Dermis blood vessel endothelial cell (primary cell): Measurements from ENCODE around the gene SRPRB. TPM values are rescaled to one million over a fixed set of nuclear protein-coding genes. Genes with fewer than 3 reads are reported as not detected.

ENCODE experiments used
- DNase-seq: peaks from one replicate; pipeline ENCODE4 v3.0.0; 2010
- total RNA-seq: library from RNA; depleted of rRNA; stranded (reverse); fragments of >200 nt; gene quantifications from 2 replicates; pipeline ENCODE4 v1.2.3, GENCODE V29; 2014

The SRPRB gene
- total RNA-seq, 1 donor from 2014 or later = 76.6 TPM

DNA sequence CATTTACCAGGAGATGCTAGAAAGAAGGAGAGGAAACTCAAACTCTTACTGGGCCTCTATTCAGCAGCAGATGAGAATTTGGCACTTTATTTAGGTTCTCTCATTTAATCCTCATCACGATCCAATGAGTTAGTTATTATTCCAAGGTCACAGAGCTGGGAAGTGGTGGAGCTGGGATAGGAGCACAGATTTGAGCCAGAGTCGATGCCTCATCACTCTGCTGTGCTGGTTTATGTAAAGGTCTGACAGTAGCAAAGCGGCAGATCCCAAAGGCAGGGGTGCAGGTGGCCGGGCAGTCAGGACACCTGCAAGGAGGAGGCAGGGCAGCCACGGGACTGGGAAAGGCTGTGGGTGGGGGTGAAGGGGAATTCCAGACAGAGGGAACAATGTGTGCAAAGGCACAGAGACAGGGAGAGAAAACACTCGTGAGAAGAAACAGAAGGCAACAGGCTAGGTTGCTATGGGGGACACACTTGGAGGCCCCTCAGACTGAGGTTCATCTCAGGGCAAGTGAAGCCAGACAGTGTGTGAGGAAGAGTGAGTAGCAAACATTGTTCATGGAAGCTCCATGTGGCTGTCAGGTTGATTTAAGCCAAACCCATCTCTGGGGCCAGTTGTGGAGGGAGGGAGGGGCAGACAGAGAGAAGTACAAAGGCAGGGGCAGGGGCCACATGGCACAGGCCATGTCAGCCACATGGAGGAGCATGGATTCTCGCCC lies 63.3 kb downstream of the SRPRB start:
- no peak for DNase-seq

DNA sequence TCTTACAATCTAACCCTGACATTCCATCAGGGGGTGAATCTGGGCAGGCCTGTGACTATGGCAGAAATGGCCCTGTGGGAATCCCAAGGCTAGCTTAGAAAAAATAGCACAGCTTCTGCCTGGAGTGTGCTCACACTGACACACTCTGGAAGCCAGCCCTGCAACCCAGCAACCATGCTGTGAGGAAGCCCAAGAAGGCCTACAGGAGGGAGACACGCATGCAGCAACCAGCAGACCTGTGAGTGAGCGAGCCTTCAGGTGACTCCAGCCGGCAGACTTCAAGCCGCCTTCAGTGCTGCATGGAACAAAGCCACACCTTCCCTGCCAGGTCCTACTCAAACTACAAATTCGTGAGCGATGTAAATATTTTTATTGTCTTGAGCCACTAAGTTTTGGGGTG lies 64.0 kb downstream of the SRPRB start:
- DNase-seq = no peak

DNA sequence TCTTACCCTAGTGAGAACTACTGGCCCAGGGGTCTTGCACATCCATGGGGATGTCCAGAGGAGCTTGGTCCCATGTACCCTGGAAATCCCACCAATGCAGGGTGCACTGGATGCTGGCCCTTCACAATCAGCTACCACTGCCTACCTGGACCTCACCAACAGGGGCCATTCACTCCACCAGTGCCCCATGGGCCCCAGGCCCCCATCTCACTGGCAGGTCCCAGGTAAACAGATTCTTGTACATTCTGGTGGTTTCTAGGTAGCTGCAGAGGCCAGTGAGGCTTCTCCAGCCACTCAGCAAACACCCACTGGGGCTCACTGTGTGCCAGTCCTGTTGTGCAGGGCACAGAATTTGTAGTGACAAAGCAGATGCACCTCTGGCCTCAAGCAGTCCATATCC lies 65.2 kb downstream of the SRPRB start:
- no peak for DNase-seq

Other genes starting within 250 kb of the SRPRB start
- 226 and 279 TPM in 2 replicates for gene CDV3, start 232.1 kb upstream of the SRPRB start, total RNA-seq
- 35.7 and 51.7 TPM in 2 replicates for gene TOPBP1, start 143.9 kb upstream of the SRPRB start, total RNA-seq
- gene TF, start 59.4 kb upstream of the SRPRB start, total RNA-seq = under 0.01 and 0.85 TPM in 2 replicates
- 1.9 TPM in 2 replicates for gene RAB6B, start 90.1 kb downstream of the SRPRB start, total RNA-seq
- gene SLCO2A1, start 224.1 kb downstream of the SRPRB start, total RNA-seq = 4.9 and 10.7 TPM in 2 replicates